NOMO-1 treated with DMSO at 0.1 percent for 48 hours (cell line): ENCODE measurements around the gene ZBTB7C.

Experiments
- DNase-seq: peaks from one replicate; lab custom pipeline; 2025; ENCODE audit not compliant: unreplicated experiment; lab: John Stamatoyannopoulos, UW

ZBTB7C gene

DNA sequence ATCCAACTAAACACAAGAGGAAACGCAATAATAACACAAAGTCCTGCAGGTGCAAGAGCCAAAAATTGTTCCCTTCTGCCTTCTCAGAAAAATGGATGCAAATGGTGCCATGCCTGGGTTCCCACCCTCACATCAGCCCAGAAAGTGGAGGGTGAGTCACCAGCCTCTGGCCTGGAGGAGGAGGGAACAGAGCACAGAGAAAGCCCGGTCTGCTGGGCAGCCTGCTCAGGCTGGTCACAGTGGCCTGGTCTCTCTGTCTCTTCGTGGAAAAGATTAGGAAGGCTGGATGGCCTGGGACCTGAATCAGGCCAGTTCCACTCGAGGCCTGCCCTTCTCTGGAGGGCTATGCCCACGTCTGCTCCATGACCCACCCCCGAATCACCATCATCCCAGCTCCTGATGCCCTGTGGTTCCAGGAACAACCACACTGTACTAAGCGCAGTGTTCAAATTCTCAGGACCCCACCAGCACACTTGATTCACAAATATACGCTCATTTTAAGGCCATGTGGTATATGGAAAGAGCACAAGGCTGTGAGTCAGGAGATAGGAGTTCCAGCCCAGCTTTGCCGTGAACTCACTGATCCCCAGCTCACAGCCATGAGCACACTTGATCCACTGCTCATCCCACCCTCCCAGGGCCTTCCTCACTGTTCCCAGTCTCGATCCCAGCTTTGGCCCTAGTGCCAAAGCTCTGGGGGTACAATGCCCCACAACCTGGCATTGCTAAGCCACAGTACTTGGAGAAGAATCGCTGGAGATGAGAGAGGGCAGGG lies 82.1 kb downstream of the ZBTB7C start:
- no peak for DNase-seq

DNA sequence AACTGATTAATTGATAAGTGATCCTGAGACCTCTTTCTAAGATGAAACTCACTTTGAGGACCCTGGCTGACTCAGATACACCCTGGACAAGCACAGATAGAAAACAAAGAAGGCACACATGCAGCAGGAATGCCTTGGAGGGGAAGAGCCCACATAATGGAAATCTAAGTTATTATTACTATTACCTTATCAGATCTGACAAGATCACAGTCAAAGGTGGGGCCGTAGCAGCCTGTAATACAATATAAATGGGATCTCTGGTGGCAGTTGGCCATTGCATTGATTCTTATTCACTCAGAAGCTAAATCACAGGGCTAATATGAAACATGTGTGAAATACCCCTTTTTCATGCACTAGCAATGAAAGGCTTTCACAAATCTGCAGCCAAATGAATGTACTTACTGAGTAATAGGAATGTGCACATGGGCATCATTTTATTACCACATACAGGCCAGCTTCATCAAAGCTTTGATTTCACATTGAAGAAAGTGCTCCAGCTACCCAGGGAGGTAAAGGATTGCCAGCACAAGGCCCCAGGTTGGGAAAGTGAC lies 84.0 kb downstream of the ZBTB7C start:
- DNase-seq = no peak

GRCh38 chr18:48324651-48325050 lies 84.5 kb downstream of the ZBTB7C start:
- no peak for DNase-seq

DNA sequence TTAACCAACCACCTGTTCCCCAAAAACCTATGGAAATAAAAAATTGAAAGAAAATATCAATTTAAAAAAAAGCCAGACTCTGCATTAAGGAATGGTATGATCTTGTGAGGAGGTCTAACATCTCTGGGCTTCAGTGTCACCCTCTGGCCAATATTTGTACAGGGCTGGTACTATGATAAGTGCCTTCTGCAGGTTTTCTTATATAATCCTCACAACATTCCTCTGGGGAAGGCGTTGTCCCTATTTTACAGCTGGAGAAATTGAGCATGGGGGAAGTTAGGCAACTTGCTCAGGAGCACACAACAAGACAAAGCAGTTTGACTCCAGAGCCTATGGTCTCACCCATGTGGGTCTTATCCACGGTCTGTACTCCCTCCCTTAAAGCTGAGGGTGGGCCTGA lies 86.0 kb downstream of the ZBTB7C start:
- no peak for DNase-seq

GRCh38 chr18:48321536-48321935 lies 87.6 kb downstream of the ZBTB7C start:
- DNase-seq = no peak

DNA sequence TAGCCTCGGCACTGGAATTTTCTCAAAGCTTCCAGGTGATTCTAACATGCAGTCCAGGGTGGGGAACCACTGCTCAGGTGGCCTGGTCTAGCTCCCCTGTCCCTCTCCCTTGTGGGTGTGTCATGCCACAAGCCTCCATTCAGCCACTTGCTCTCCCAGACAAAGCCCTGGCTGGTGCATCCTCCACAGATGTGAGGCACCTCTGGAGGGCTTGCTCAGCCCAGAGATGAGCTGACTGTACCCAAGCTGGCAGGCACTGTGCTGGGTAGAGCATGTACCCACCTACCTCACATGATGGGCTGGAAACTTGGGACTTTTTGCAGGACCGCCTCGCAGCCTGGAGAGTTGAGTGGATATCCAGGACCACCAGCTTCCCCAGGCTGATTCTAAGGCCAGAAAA lies 88.1 kb downstream of the ZBTB7C start:
- DNase-seq = no peak

- no peak for DNase-seq
These were observed 88.6 kb downstream of the ZBTB7C start for GRCh38 chr18:48320639-48320945.

DNA sequence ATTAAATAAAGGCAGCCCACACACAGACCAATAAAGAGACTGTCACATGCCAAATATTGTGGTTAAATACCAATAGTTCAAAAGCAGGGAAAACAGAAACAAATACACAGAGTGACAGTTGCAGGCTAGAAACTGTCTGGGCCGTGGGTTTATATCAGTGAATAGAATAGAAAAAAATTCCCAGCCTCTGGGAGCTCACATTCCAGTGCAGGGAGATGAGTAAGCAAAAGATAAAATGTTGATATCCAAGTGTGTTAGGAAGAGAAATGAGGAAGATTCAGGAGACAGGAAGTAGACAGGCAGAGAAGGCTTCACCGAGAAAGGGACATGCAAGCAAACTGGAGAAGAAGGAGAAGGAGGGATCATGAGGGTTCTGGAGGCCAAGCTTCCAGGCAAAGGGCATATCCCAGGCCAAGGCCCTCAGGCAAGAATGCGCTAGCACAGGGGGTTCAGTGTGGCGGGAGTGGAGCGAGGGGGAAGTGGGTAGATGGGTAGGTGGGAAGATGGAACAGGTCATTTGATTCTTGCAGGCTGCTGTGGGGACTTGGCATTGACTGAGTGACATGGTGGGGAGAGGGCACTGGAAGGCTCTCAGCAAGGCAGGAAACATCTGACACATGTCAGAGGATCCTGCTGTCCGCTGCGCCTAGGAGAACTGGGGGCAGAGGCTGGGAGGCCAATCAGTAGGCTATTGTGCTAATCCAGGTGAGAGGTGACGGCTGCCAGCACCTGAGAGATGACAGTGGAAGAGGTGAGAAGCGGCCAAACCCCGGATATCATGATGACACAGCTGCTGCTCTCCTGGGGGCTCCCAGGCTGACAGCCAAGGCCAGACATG lies 89.2 kb downstream of the ZBTB7C start:
- DNase-seq = no peak

DNA sequence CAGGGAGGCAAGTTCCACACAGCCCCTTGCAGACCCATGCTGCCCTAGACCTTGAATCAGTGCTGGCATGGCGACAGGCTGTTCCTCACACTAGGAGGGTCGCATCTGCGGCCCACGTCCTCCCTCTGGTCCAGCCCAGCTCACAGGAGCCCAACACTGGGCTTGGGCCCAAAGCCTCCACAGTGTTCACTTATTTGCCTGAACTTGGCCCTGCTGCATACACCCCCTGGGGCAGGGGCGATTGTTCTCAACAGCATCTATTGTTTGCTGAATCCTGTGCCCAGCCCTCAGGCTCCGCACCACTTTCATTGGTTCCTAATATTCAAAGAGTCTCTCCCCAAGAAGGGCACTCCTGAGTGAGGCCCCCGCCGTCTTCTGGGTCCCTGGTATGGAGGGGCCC lies 90.7 kb downstream of the ZBTB7C start:
- no peak for DNase-seq

DNA sequence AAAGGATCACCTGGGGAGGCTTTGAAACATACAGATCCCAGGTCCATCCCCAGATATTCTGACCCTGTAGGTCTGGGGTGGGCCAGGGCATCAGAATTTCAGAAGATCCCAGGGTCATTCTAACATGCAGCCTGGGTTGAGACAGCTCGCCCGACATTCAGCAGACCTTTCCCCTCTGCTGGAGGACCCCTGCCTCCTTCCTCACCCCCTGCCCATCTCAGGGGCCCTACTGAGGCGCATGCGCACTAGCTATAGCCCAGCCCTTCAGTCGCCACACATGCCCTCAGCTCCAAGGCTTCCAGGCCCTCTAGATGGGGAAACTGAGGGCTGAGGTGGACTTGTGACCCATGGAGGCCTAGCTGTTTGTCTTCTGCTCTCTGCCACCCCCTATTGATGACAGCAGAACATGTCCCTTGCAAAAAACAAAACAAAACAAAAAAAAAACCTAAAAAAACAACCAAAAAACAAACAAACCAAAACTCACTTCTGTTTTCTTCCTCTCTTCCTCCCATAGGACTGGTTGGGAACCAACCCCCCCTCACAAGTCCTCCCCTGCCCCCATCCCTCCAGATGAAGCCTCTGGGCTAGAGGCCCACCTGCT lies 91.3 kb downstream of the ZBTB7C start:
- DNase-seq = no peak

DNA sequence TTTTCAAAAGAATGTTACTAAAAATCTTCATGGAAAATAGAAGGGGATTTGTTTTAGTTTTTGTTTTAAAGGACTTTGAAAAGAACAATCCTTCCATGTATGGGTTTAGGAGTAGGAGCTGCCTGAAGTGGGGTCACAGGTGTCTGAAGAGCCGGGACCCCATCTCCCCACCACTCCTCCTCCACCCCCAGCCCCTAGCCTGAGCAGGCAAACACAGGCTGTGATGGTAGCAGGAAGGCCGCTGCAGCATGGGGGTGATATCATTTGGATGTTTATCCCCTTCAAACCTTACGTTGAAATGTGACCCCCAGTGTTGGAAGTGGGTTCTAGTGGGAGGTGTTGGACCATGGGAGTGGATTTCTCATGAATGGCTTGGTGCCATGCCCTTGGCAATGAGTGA lies 93.0 kb downstream of the ZBTB7C start:
- DNase-seq = no peak

- no peak for DNase-seq
These were observed 94.5 kb downstream of the ZBTB7C start for GRCh38 chr18:48314690-48315089.

GRCh38 chr18:48313792-48314191 lies 95.4 kb downstream of the ZBTB7C start:
- no peak for DNase-seq

DNA sequence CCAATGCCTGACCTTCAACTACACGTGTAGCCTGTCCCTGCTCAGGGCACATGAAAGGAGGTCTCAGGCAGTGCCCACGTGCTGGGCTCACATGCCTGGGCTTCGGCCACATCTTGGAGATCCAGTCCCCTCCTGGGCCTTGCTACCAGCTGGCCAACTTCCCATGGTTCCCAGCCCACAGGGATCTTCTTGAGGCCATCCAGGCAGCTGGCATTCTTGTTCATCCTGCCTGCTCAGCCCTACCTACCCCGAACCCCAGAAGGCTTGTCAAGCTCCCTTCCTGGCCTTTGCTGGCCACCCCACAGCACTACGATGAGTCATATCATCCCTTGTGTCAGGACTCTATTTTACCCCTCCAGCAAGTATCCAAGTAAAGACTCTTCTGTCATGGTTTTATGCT lies 97.1 kb downstream of the ZBTB7C start:
- DNase-seq = no peak

- no peak for DNase-seq
These were observed 98.2 kb downstream of the ZBTB7C start for GRCh38 chr18:48310999-48311398.

DNA sequence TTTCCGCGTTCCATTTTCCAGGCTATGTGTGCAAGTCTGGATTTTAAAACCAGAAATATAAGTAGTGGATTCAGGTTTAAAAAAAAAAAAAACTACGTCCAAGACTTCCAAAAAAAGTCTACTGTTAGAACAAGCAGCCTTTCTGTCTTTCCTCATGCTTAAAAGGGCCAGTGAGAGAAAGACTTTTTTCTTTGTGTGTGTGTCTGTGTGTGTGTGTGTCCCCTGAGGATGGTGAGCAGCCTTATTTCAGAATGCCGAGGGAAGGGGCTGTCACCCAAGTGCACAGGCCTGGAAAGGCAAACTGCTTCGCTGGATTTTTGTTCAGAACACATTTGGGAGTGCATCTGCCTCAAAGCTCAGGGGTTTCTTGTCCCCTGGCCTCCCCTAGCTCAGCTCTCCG lies 98.8 kb downstream of the ZBTB7C start:
- no peak for DNase-seq

DNA sequence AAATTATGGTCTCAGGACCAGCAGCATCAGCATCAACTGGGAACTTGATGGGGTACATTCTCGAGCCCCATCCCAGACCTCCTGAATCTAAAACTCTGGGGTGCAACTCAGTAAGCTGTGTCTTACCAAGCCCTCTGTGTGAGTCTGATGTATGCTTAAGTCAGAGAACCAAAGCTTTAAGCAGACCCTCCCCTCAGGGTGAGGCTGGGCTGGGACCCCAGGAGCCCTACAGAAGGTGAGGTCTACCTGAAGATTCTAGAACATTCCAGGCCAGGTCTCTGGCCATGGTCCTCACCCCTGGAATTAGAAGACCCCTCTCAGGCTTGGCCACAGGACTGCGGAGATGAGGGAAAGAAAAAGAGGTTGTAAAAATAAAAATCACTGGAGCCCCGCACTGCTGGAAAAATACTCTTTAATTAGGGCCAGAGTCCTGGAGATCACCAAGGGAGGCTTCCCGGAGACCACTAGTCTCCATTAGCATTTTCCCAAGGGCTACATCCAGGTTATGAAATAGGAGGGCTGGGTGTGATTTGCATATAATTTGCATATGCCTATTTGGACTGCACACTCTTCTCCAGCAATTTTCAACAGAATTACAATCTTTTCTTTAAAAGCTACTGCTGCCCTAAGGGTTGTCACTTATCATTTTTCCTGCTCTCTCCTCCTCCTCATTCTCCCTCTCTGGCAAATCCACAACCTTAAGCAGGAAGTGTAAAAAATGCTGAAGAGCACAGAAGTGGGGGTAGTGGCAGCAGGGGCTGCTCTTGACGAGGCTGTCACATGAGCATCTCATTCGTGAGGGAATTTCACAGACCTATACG lies 100.2 kb downstream of the ZBTB7C start:
- DNase-seq = no peak

GRCh38 chr18:48308027-48308635 lies 101.1 kb downstream of the ZBTB7C start:
- no peak for DNase-seq

DNA sequence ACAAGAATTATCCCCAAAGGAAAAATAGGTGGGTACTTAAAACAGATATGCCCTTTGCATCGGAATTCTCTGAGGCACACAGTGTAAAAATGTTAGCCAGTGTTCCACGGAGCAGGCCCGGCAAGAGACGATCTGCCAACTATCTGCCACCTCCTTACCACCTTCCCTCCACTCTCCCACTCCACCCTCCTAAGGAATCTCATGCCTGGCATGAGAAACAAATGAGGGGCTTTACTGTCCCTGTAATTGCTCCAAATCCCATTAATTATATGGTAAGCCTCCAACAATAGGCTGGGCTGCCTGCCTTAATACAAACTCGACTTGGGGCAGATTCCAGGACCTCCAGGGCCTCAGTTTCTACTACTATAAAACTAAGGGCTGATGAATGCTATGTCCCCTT lies 102.3 kb downstream of the ZBTB7C start:
- no peak for DNase-seq

GRCh38 chr18:48304906-48305693 lies 104.1 kb downstream of the ZBTB7C start:
- no peak for DNase-seq
